Small intestine (tissue), 7 donors: Measurements from ENCODE around the gene COG6. TPM values are rescaled to one million over a fixed set of nuclear protein-coding genes. Genes with fewer than 3 reads are reported as not detected.

Source experiments
- DNase-seq, 2 donors: peaks; one replicate each; pipeline versions ENCODE4 v3.0.0 to v3.0.0-alpha.2; 2013
- FAIRE-seq: peaks from 2 replicates; lab custom pipeline; 2012; peaks lifted over from hg19 to GRCh38; lab: Jason Lieb, UNC
- H3K27ac ChIP-seq, 3 donors: one replicate each; pipeline ENCODE4 v1.5.1; 2013; ENCODE audit warnings: low read length in 2 of 3, mild to moderate bottlenecking in 2 of 3, control low read depth in 1 of 3, inconsistent platforms in 1 of 3, low read depth in 1 of 3, moderate library complexity in 1 of 3
- H3K27me3 ChIP-seq, 3 donors: one replicate each; pipeline ENCODE4 v1.6.1; 2013; ENCODE audit warnings: low read length in 3 of 3, inconsistent platforms in 1 of 3; ENCODE audit not compliant: control insufficient read depth in 3 of 3, insufficient read depth in 3 of 3
- H3K36me3 ChIP-seq, 3 donors: one replicate each; pipeline ENCODE4 v1.6.1; 2013; ENCODE audit warnings: low read length in 3 of 3, inconsistent platforms in 1 of 3, low read depth in 1 of 3, mild to moderate bottlenecking in 1 of 3, moderate library complexity in 1 of 3; ENCODE audit not compliant: control insufficient read depth in 3 of 3, insufficient read depth in 2 of 3
- H3K4me1 ChIP-seq, 3 donors: one replicate each; pipeline ENCODE4 v1.6.1; 2013; ENCODE audit warnings: low read length in 2 of 3, inconsistent platforms in 1 of 3, low read depth in 1 of 3, mild to moderate bottlenecking in 1 of 3, moderate library complexity in 1 of 3; ENCODE audit not compliant: control insufficient read depth in 3 of 3, insufficient read depth in 2 of 3
- H3K4me3 ChIP-seq, 3 donors: one replicate each; pipeline ENCODE4 v1.5.1; 2013; ENCODE audit warnings: low read length in 3 of 3, control low read depth in 1 of 3, inconsistent platforms in 1 of 3, low read depth in 1 of 3, mild to moderate bottlenecking in 1 of 3, moderate library complexity in 1 of 3
- H3K9me3 ChIP-seq, 2 donors: one replicate each; pipeline ENCODE4 v1.6.1; 2013; ENCODE audit warnings: low read depth in 1 of 2, low read length in 1 of 2; ENCODE audit not compliant: control insufficient read depth in 2 of 2, insufficient read depth in 1 of 2
- WGBS, 3 donors: extraction: QIAGEN DNeasy Blood & Tissue Kit; methylation state at CpG; one replicate each; pipeline ENCODE4 v1.1.7; 2013; 5-methylcytosine and 5-hydroxymethylcytosine counted together
- polyA plus RNA-seq, 4 donors: library from polyadenylated mRNA; stranded (reverse) in 3 of 4; unstranded in 1 of 4; fragments of 200-250 nt in 3 of 4; fragments of 120-200 nt in 1 of 4; gene quantifications; one replicate each; pipeline versions ENCODE4 v1.2.1 to v1.2.3, GENCODE V29; 2013
- donor health status: healthy with polysubstance abuse.
- donor health status: control.
- donor health status: control.
- donor health status: Bipolar disorder and iron deficiency.
- donor health status: healthy.

Gene COG6
- polyA plus RNA-seq, 4 donors, result 9.5 to 28.4 (median 10.1) TPM

DNA sequence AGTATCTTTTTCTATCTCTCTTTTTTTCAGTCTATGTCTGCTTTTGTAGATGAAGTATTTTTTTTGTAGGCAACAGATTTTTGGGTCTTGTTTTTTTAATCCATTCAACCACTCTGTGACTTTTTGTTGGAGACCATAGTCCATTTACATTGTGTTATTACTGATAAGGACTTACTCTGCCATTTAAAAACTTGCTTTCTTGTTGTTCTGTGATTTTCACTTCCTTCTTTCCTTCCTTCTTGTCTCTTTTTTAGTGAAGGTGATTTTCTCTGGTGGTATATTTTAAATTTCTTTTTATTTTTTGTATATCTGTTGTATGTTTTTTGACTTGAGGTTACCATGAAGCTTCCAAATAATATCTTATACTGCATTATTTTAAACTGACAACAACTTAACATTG is 79.5 kb downstream of the COG6 start:
- FAIRE-seq (peak; percentile 19), DNase-seq (no peak)
- Histone ChIP-seq H3K27ac (no peak overlapping the region), H3K9me3 (peaks cover 0 to 12% of the 10 kb centered on the region in 2 donors), H3K4me3 (no peak overlapping the region), H3K36me3 (peaks cover 0 to 21% (median 0%) of the 10 kb centered on the region in 3 donors), H3K4me1 (no peaks in the 10 kb centered on the region), H3K27me3 (no peaks in the 10 kb centered on the region)

DNA sequence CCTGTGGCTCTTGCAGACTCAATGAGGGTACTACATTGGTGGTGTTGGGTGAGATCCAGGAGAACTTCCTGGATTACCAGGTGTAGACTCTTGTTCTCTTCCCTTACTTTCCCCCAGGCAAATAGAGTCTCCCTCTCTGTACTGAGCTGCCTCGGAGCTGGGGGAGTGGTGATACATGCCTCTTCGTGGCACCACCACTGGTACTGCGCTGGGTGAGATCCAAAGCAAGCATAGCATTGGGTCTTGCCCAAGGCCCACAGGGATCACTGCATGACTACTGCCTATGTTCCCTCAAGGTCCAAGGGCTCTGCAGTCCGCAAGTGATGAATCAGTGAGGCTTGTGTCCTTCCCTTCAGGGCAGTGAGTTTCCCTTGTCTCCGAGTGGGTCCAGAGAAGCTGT is 81.6 kb downstream of the COG6 start:
- 95 to 97% (median 97%) methylated on average over 5 of the region's 5 CpGs for WGBS, 3 donors
- FAIRE-seq, result no peak
- peaks cover 0 to 18% (median 0%) of the 10 kb centered on the region in 3 donors for H3K36me3 ChIP-seq

GRCh38 chr13:39740761-39741160 is 85.3 kb downstream of the COG6 start:
- Histone ChIP-seq H3K4me1 (no peaks in the 10 kb centered on the region), H3K36me3 (peaks cover 0 to 15% (median 0%) of the 10 kb centered on the region in 3 donors), H3K27ac (no peak overlapping the region), H3K4me3 (no peak overlapping the region), H3K27me3 (no peaks in the 10 kb centered on the region), H3K9me3 (peaks cover 0 to 12% of the 10 kb centered on the region in 2 donors)
- 96 to 99% (median 99%) methylated on average over 3 of the region's 3 CpGs for WGBS, 3 donors
- DNase-seq (no peak), FAIRE-seq (no peak)

More for the DNA sequence above, 81.6 kb downstream of the COG6 start:
- H3K4me3 ChIP-seq, result no peak overlapping the region
- no peaks in the 10 kb centered on the region for H3K27me3 ChIP-seq
- no peak overlapping the region for H3K27ac ChIP-seq
- no peaks in the 10 kb centered on the region for H3K4me1 ChIP-seq
- no peak for DNase-seq
- peaks cover 0 to 12% of the 10 kb centered on the region in 2 donors for H3K9me3 ChIP-seq

DNA sequence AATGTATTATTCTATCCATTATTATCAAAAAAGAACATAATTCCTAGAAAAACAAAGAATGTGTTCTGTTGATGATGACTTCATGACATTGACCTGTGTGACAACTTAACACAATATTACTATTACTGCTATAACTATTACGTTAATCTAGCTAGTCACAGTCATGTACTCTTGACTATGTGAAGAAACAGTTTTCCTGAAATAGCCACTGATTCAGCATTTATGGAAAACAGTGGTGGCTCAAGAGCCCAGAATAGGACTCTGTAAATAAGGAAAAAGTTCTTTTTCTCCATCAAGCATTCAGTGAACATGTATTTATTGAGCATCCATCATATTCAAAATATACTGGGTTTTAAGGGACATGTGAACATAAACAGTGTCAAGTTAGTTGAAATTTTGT is 93.5 kb downstream of the COG6 start:
- no peaks in the 10 kb centered on the region for H3K36me3 ChIP-seq
- no peak overlapping the region for H3K4me3 ChIP-seq
- peaks cover 0 to 2% (median 0%) of the 10 kb centered on the region in 3 donors for H3K4me1 ChIP-seq
- DNase-seq (no peak), FAIRE-seq (no peak)
- no peak overlapping the region for H3K27ac ChIP-seq
- H3K9me3 ChIP-seq, result no peaks in the 10 kb centered on the region
- 40 to 50% (median 48%) methylated on average over 1 of the region's 1 CpG for WGBS, 3 donors
- H3K27me3 ChIP-seq, result no peaks in the 10 kb centered on the region

GRCh38 chr13:39749528-39749927 is 94.1 kb downstream of the COG6 start:
- H3K27ac ChIP-seq, result no peak overlapping the region
- no peak overlapping the region for H3K4me3 ChIP-seq
- no peaks in the 10 kb centered on the region for H3K36me3 ChIP-seq
- DNase-seq (no peak), FAIRE-seq (no peak)
- no peaks in the 10 kb centered on the region for H3K27me3 ChIP-seq
- peaks cover 0 to 2% (median 0%) of the 10 kb centered on the region in 3 donors for H3K4me1 ChIP-seq
- no peaks in the 10 kb centered on the region for H3K9me3 ChIP-seq

GRCh38 chr13:39751805-39752204 is 96.3 kb downstream of the COG6 start:
- no peaks in the 10 kb centered on the region for H3K27me3 ChIP-seq

DNA sequence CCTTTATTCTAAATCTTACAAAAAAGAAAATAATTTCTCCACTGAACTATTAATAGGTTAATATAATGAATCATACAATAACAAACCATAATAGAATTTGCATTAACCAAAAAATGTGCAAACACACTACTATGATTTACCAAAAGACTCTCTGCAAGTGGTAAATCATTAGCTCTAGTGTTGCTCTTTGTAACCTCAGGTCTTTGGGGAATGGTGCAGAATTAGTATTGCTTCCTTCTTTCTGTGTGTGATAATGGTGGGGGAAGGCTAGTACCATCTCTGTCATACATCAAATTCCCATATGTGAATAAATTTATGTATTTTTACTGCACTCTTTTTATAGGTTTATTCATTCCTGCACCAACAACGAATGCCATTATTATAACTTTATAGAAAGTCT is 105.1 kb downstream of the COG6 start:
- WGBS, 3 donors, result 77 to 82% (median 77%) methylated on average over 1 of the region's 1 CpG
- H3K36me3 ChIP-seq, result no peaks in the 10 kb centered on the region
- FAIRE-seq, result no peak

More at GRCh38 chr13:39751805-39752204, 96.3 kb downstream of the COG6 start:
- DNase-seq (peak in 1 of 2 donors; percentile 21), FAIRE-seq (no peak)
- Histone ChIP-seq H3K36me3 (no peaks in the 10 kb centered on the region), H3K4me1 (peaks cover 0 to 2% (median 0%) of the 10 kb centered on the region in 3 donors), H3K9me3 (no peaks in the 10 kb centered on the region), H3K27ac (no peak overlapping the region), H3K4me3 (no peak overlapping the region)

GRCh38 chr13:39765801-39766463 is 110.5 kb downstream of the COG6 start:
- no peaks in the 10 kb centered on the region for H3K9me3 ChIP-seq
- H3K27me3 ChIP-seq, result no peaks in the 10 kb centered on the region
- H3K4me3 ChIP-seq, result no peak overlapping the region
- peak in 1 of 2 donors; percentile 85 for DNase-seq
- H3K4me1 ChIP-seq, result no peaks in the 10 kb centered on the region
- no peaks in the 10 kb centered on the region for H3K36me3 ChIP-seq
- H3K27ac ChIP-seq, result no peak overlapping the region
- 19 to 51% (median 29%) methylated on average over 2 of the region's 2 CpGs for WGBS, 3 donors
- no peak for FAIRE-seq

More for the DNA sequence above, 105.1 kb downstream of the COG6 start:
- peaks cover 0 to 4% of the 10 kb centered on the region in 2 donors for H3K9me3 ChIP-seq
- H3K27ac ChIP-seq, result no peak overlapping the region
- H3K4me1 ChIP-seq, result no peaks in the 10 kb centered on the region
- no peak overlapping the region for H3K4me3 ChIP-seq
- DNase-seq, result no peak
- no peaks in the 10 kb centered on the region for H3K27me3 ChIP-seq
